ENCODE measurements around the gene CENPT.

DNA sequence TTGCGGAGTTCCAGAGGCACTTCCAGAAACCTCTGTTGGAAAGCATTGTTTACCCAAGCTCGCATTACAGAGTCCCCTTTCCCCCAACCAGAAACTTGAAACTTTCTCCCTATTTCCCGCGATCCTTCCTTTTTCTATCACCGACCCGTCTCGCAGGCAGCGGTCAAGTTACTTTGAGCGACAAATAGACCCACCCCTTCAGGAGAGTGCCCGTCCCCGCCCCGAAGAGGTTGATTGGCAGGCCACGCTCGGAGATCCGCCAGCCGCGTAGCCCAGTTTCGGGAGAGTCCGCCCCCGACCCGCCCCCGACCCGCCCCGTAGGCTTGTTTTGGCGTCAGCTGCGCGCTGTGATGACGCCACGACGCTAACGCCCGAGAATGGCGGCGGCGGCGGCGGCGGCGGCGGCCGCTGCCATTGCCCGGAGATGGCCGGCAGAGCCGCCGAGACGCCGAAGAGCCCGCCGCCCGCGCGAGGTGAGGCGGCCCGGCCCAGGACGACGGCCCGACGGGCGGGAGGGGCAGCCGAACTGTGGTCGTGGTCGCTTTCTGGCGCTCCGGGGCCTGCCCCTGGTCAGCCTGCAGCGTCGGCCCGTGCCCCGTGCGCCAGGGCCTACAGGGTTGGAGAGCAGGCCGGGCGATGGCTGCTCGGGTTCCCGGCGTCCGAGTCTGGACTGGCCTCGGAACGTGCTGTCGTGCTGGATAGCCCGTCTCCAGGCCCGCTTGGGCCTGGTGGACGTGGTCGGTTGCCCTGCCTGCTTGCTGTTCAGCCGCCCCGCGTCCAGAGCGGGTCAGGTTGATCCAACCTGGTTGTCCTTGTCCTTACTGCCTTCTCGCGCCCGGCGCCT is 45.6 kb upstream of the CENPT start, which contains the start of gene PSKH1:
- TF ChIP-seq, protein P1, sequence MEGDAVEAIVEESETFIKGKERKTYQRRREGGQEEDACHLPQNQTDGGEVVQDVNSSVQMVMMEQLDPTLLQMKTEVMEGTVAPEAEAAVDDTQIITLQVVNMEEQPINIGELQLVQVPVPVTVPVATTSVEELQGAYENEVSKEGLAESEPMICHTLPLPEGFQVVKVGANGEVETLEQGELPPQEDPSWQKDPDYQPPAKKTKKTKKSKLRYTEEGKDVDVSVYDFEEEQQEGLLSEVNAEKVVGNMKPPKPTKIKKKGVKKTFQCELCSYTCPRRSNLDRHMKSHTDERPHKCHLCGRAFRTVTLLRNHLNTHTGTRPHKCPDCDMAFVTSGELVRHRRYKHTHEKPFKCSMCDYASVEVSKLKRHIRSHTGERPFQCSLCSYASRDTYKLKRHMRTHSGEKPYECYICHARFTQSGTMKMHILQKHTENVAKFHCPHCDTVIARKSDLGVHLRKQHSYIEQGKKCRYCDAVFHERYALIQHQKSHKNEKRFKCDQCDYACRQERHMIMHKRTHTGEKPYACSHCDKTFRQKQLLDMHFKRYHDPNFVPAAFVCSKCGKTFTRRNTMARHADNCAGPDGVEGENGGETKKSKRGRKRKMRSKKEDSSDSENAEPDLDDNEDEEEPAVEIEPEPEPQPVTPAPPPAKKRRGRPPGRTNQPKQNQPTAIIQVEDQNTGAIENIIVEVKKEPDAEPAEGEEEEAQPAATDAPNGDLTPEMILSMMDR (IDR thresholded peaks at IDR 0.05): peak in 1 of 4 experiments; percentile 8
- TF ChIP-seq POLR2A (IDR thresholded peaks at IDR 0.05) (peak in 1 of 2 donors; percentile 39), POLR2AphosphoS5 (IDR thresholded peaks at IDR 0.05) (peak; percentile 82 to 91 (median 85)), EP300 (IDR thresholded peaks at IDR 0.05) (no peak)
